Measurements from ENCODE around the gene ZBTB1.

GRCh38 chr14:64475585-64476273 lies 28.8 kb upstream of the ZBTB1 start:
- TF ChIP-seq EP300 (IDR thresholded peaks at IDR 0.05) (no peak), POLR2A (IDR thresholded peaks at IDR 0.05) (no peak), CTCF (IDR thresholded peaks at IDR 0.05) (no peak), POLR2AphosphoS5 (IDR thresholded peaks at IDR 0.05) (no peak)

All from upper lobe of left lung (tissue), 4 donors.